Neural cell (in vitro differentiated cells): ENCODE results near the gene ZNF71.
"Not testable (repeated sequence)": the region's sequence is repeated elsewhere in the genome, so short reads cannot be mapped to it uniquely, and the experiment has no call there.

Experiments used
- CTCF ChIP-seq: fragments of 450-650 bp; IDR thresholded peaks from 2 replicates; pipeline ENCODE4 v1.5.1; 2014; ENCODE audit warnings: antibody characterized with exemption, mild to moderate bottlenecking, moderate library complexity; ENCODE audit not compliant: poor library complexity, severe bottlenecking
- EZH2 ChIP-seq: fragments of 200-600, 300-800 bp; shearing (Covaris generic), sonication (generic); IDR thresholded peaks from 2 replicates; pipeline ENCODE4 v1.6.1; 2014; ENCODE audit warnings: antibody characterized with exemption, low read length, borderline replicate concordance, mild to moderate bottlenecking; ENCODE audit not compliant: insufficient read depth, poor library complexity, severe bottlenecking
- POLR2AphosphoS5 ChIP-seq: IDR thresholded peaks from 2 replicates; pipeline ENCODE4 v1.6.1; 2012
- TAF1 ChIP-seq: IDR thresholded peaks from 2 replicates; pipeline ENCODE4 v1.6.1; 2012; ENCODE audit warnings: low read depth

- TF ChIP-seq CTCF, POLR2AphosphoS5, TAF1, EZH2: not testable (repeated sequence)
These were observed 77.5 kb downstream of the ZNF71 start for GRCh38 chr19:56672610-56673009.
